Colonic mucosa (tissue), 4 donors: Measurements from ENCODE around the gene FRMD5. TPM values are rescaled to one million over a fixed set of nuclear protein-coding genes. Genes with fewer than 3 reads are reported as not detected.

ENCODE experiments used
- DNase-seq: peaks from one replicate; pipeline ENCODE4 v3.0.0-alpha.2; 2020
- H3K27ac ChIP-seq: fragments of 200-600 bp; one replicate; pipeline ENCODE4 v1.8.0; 2021
- H3K27me3 ChIP-seq: fragments of 200-600 bp; one replicate; pipeline ENCODE4 v1.8.0; 2021
- H3K36me3 ChIP-seq: fragments of 200-600 bp; one replicate; pipeline ENCODE4 v1.8.0; 2021
- H3K4me1 ChIP-seq: fragments of 200-600 bp; one replicate; pipeline ENCODE4 v1.8.0; 2021; ENCODE audit warnings: mild to moderate bottlenecking
- H3K4me3 ChIP-seq: fragments of 200-600 bp; one replicate; pipeline ENCODE4 v1.8.0; 2021
- H3K9ac ChIP-seq, 2 donors: one replicate each; pipeline ENCODE4 v1.7.0; 2013; ENCODE audit warnings: control low read depth in 2 of 2, low read depth in 2 of 2, low read length in 2 of 2
- H3K9me3 ChIP-seq: fragments of 200-600 bp; one replicate; pipeline ENCODE4 v1.8.0; 2021
- CTCF ChIP-seq: fragments of 200-600 bp; IDR thresholded peaks from one replicate; pipeline ENCODE4 v1.8.0; 2022; ENCODE audit warnings: antibody characterized with exemption, mild to moderate bottlenecking
- intact Hi-C: fragments of 100-400 bp; cut with DNase I; formaldehyde crosslinking; loops from one replicate; pipeline ENCODE4 v1.14.1; 2022
- total RNA-seq, 2 donors: library from RNA; stranded (reverse); fragmentation: NEBNext Ultra II Directional in 1 of 2; extraction: Animal tissue kit (Norgen Biotek cat#: 25700) in 1 of 2; gene quantifications; one replicate each; pipeline ENCODE4 v1.2.1, GENCODE V29; 2021
- donor health status: healthy.
- donor health status: DM: no; HTN: no; CAD: no.
- donor health status: DM: no; HTN: no; CAD: no.

FRMD5 gene
- total RNA-seq, 2 donors from 2014 or later: 2.9 to 3.4 TPM

GRCh38 chr15:43920815-43921214 lies 274.3 kb downstream of the FRMD5 start:
- no peak for TF ChIP-seq CTCF
- no peak for DNase-seq
- intact Hi-C loops: no loop called here
- H3K4me1 ChIP-seq: no peaks in the 10 kb centered on the region
- H3K27ac ChIP-seq: no peak overlapping the region
- H3K4me3 ChIP-seq: no peak overlapping the region
- H3K36me3 ChIP-seq: no peaks in the 10 kb centered on the region
- H3K9me3 ChIP-seq: no peaks in the 10 kb centered on the region
- H3K27me3 ChIP-seq: no peaks in the 10 kb centered on the region
- H3K9ac ChIP-seq: no peak overlapping the region

GRCh38 chr15:43920254-43920600 lies 274.8 kb downstream of the FRMD5 start:
- H3K4me3 ChIP-seq: no peak overlapping the region
- DNase-seq: no peak
- H3K4me1 ChIP-seq: no peaks in the 10 kb centered on the region
- no peaks in the 10 kb centered on the region for H3K36me3 ChIP-seq
- no peaks in the 10 kb centered on the region for H3K9me3 ChIP-seq
- intact Hi-C loops: no loop called here
- no peak for TF ChIP-seq CTCF
- no peak overlapping the region for H3K27ac ChIP-seq
- no peak overlapping the region for H3K9ac ChIP-seq
- no peaks in the 10 kb centered on the region for H3K27me3 ChIP-seq

GRCh38 chr15:43919540-43920253 lies 275.4 kb downstream of the FRMD5 start:
- H3K4me1 ChIP-seq: no peaks in the 10 kb centered on the region
- no peak overlapping the region for H3K27ac ChIP-seq
- H3K27me3 ChIP-seq: no peaks in the 10 kb centered on the region
- no peak overlapping the region for H3K4me3 ChIP-seq
- no peaks in the 10 kb centered on the region for H3K9me3 ChIP-seq
- intact Hi-C loops: no loop called here
- H3K9ac ChIP-seq: no peak overlapping the region
- TF ChIP-seq CTCF: no peak
- no peaks in the 10 kb centered on the region for H3K36me3 ChIP-seq
- no peak for DNase-seq

GRCh38 chr15:43918717-43919116 lies 276.4 kb downstream of the FRMD5 start:
- no peak for DNase-seq
- H3K9me3 ChIP-seq: no peaks in the 10 kb centered on the region
- H3K9ac ChIP-seq: no peak overlapping the region
- H3K4me3 ChIP-seq: no peak overlapping the region
- H3K27ac ChIP-seq: no peak overlapping the region
- no peaks in the 10 kb centered on the region for H3K27me3 ChIP-seq
- H3K4me1 ChIP-seq: no peaks in the 10 kb centered on the region
- TF ChIP-seq CTCF: no peak
- no peaks in the 10 kb centered on the region for H3K36me3 ChIP-seq
- intact Hi-C loops: no loop called here

- Histone ChIP-seq H3K4me3 (no peak overlapping the region), H3K4me1 (no peaks in the 10 kb centered on the region), H3K27me3 (no peaks in the 10 kb centered on the region), H3K9me3 (no peaks in the 10 kb centered on the region), H3K9ac (no peak overlapping the region), H3K27ac (no peak overlapping the region), H3K36me3 (no peaks in the 10 kb centered on the region)
- intact Hi-C loops: no loop called here
- TF ChIP-seq CTCF: no peak
- no peak for DNase-seq
Measured at GRCh38 chr15:43916326-43916660, 278.8 kb downstream of the FRMD5 start.
